HG02943 (cell line): ENCODE results near the gene DNAJC9.

Source experiments
- ATAC-seq: cut with Tn5 transposase; IDR thresholded peaks from one replicate; pipeline ENCODE4 v1.9.1; 2021; ENCODE audit warnings: mild to moderate bottlenecking, low read depth, moderate library complexity; ENCODE audit not compliant: unreplicated experiment

DNAJC9 gene

DNA sequence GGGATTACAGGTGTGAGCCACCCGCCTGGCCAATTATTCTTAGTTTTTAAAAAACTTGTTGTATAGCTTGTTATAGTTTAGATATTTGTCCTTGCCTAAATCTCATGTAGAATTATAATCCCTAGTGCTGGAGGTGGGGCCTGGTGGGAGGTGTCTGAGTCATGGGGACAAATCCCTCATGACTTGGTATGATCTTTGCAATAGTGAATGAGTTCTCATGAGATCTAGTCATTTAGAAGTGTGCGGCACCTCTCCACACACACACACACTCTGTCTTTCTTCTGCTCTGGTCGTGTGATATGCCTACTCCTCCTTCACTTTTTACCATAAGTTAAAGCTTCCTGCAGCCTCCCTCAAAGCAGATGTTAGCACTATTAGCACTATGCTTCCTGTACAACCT, 42.0 kb downstream of the DNAJC9 start:
- ATAC-seq, result no peak
